HepG2 (cell line): ENCODE data around the gene DLG1.

Source experiments
- ATF7 ChIP-seq, 2 experiments: fragments of 450-650 bp in 1 of 2; sonication (generic) in 1 of 2; formaldehyde crosslinking in 1 of 2; IDR thresholded peaks; 2 replicates each; pipeline versions ENCODE4 v1.4.0 to v1.6.1; 2016 to 2020; ENCODE audit warnings: antibody characterized with exemption in 1 of 2, mild to moderate bottlenecking in 1 of 2, missing genetic modification reagents in 1 of 2
- BRCA1 ChIP-seq: sonication (generic); formaldehyde crosslinking; IDR thresholded peaks from 2 replicates; pipeline ENCODE4 v1.4.0; 2020; ENCODE audit warnings: missing genetic modification reagents
- CREB1 ChIP-seq, 2 experiments: fragments of 450-650 bp in 1 of 2; IDR thresholded peaks; 2 replicates each; pipeline ENCODE4 v1.6.1; 2016 to 2017; ENCODE audit warnings: control low read depth in 1 of 2, mild to moderate bottlenecking in 1 of 2, missing compliant biosample characterization in 1 of 2, missing genetic modification characterization in 1 of 2
- CREB3 ChIP-seq: sonication (generic); formaldehyde crosslinking; IDR thresholded peaks from 2 replicates; pipeline ENCODE4 v1.5.0; 2020; ENCODE audit warnings: missing genetic modification reagents
- CTCF ChIP-seq: sonication (generic); formaldehyde crosslinking; IDR thresholded peaks from 2 replicates; pipeline ENCODE4 v1.5.0; 2020; ENCODE audit warnings: mild to moderate bottlenecking, missing genetic modification reagents, moderate library complexity
- GABPB1 ChIP-seq: IDR thresholded peaks from 2 replicates; pipeline ENCODE4 v1.6.1; 2016; ENCODE audit warnings: mild to moderate bottlenecking, missing genetic modification reagents, moderate library complexity, missing compliant biosample characterization
- TAF1 ChIP-seq: sonication (generic); formaldehyde crosslinking; IDR thresholded peaks from 2 replicates; pipeline ENCODE4 v1.4.0; 2020; ENCODE audit warnings: missing genetic modification reagents
- ZFP91 ChIP-seq: sonication (generic); formaldehyde crosslinking; IDR thresholded peaks from 2 replicates; pipeline ENCODE4 v1.9.0; 2022; ENCODE audit warnings: missing genetic modification reagents, mild to moderate bottlenecking, borderline replicate concordance
- ZNF138 ChIP-seq: sonication (generic); formaldehyde crosslinking; IDR thresholded peaks from 2 replicates; pipeline ENCODE4 v1.5.0; 2020; ENCODE audit warnings: mild to moderate bottlenecking, low read depth, missing genetic modification reagents
- ZNF292 ChIP-seq: sonication (generic); formaldehyde crosslinking; IDR thresholded peaks from 2 replicates; pipeline ENCODE4 v1.8.1; 2022; ENCODE audit warnings: mild to moderate bottlenecking, low read depth, missing genetic modification reagents, borderline replicate concordance
- ZNF296 ChIP-seq: sonication (generic); formaldehyde crosslinking; conservative IDR thresholded peaks from 2 replicates; pipeline ENCODE4 v1.5.0; 2020; ENCODE audit warnings: mild to moderate bottlenecking, missing genetic modification reagents
- ZNF3 ChIP-seq: IDR thresholded peaks from 2 replicates; pipeline ENCODE4 v1.7.0; 2017; ENCODE audit warnings: inconsistent platforms
- ZNF33A ChIP-seq: sonication (generic); formaldehyde crosslinking; IDR thresholded peaks from 2 replicates; pipeline ENCODE4 v1.5.1; 2020; ENCODE audit warnings: missing genetic modification reagents, mild to moderate bottlenecking, moderate library complexity, borderline replicate concordance
- ZNF558 ChIP-seq: sonication (generic); formaldehyde crosslinking; IDR thresholded peaks from 2 replicates; pipeline ENCODE4 v1.9.0; 2022; ENCODE audit warnings: mild to moderate bottlenecking, missing genetic modification reagents, borderline replicate concordance

DNA sequence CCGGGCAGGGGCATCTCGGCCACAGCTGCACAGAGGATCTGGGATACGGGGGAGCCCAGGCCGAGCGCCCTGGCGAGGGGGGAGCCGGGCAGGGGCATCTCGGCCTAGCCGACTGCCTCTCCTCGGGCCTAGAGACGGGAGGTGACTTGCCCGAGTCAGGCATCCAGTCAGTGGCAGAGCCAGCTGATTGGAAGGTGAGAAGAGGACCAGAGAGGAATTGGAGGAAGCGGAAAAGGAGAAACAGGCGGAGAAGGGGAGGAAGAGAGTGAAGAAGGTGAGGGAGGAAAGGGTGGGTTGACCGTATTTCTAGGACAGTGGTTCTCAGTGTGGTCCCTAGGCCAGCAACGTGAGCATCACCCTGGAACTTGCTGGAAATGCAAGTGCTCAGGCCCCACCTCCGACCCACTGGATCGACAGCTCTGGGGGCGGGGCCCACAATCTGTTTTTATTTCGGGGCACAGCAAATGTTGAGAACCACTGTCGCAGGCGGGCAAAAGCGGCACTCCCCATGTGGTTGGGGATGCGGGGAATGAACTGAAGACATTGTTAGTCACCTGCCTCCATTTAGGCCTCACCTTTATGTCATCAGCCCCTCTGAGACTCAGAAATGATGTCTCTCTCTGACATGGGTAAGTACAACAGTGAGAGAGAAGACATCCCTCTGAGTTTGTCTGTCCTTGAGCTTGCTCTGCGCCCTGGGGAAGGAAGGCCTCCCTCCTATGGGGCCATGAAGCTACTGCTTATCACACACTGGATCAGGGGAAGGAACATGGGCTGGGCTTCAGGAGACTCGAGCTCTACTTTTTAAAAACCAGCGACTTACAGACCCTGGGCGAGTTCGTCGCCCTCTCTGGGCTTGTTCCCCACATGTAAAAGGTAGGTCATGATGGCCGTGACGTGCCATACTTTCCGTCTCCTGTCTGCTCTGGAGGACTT, 267.8 kb downstream of the DLG1 start:
- no peak for TF ChIP-seq CTCF (CRISPR knock-in tag)
- TF ChIP-seq CREB1 (IDR thresholded peaks at IDR 0.05), result no peak
- no peak for TF ChIP-seq CREB1 (CRISPR knock-in tag; IDR thresholded peaks at IDR 0.05)
- TF ChIP-seq ZNF3, result no peak
- no peak for TF ChIP-seq ZNF296 (CRISPR knock-in tag)
- TF ChIP-seq ZFP91 (CRISPR knock-in tag), result no peak
- TF ChIP-seq ZNF138 (CRISPR knock-in tag), result no peak
- TF ChIP-seq BRCA1 (CRISPR knock-in tag), result no peak
- TF ChIP-seq ATF7 (IDR thresholded peaks at IDR 0.05), result no peak
- no peak for TF ChIP-seq ATF7 (CRISPR knock-in tag; IDR thresholded peaks at IDR 0.05)
- TF ChIP-seq ZNF33A (CRISPR knock-in tag), result no peak
- TF ChIP-seq ZNF292, result no peak
- no peak for TF ChIP-seq ZNF558 (CRISPR knock-in tag)
- no peak for TF ChIP-seq CREB3 (CRISPR knock-in tag)
- TF ChIP-seq GABPB1 (CRISPR knock-in tag), result no peak
- no peak for TF ChIP-seq TAF1 (CRISPR knock-in tag)
